HG03457 (cell line): Measurements from ENCODE around the gene SORCS2.

Experiments used
- ATAC-seq: cut with Tn5 transposase; IDR thresholded peaks from one replicate; pipeline ENCODE4 v1.9.1; 2021; ENCODE audit warnings: moderate number of reproducible peaks; ENCODE audit not compliant: unreplicated experiment

SORCS2 gene

GRCh38 chr4:7299908-7300710 is 107.8 kb downstream of the SORCS2 start:
- ATAC-seq, result no peak

GRCh38 chr4:7300711-7301095 is 108.4 kb downstream of the SORCS2 start:
- no peak for ATAC-seq

GRCh38 chr4:7301126-7301785 is 108.9 kb downstream of the SORCS2 start:
- ATAC-seq, result no peak

GRCh38 chr4:7301846-7302630 is 109.7 kb downstream of the SORCS2 start:
- ATAC-seq, result no peak

- ATAC-seq, result no peak
These were observed 110.6 kb downstream of the SORCS2 start for GRCh38 chr4:7302781-7303404.

- ATAC-seq, result no peak
These were observed 111.2 kb downstream of the SORCS2 start for GRCh38 chr4:7303561-7303960.

GRCh38 chr4:7304436-7304835 is 112.1 kb downstream of the SORCS2 start:
- no peak for ATAC-seq

GRCh38 chr4:7306021-7306965 is 114.0 kb downstream of the SORCS2 start:
- ATAC-seq, result no peak

- no peak for ATAC-seq
These were observed 114.6 kb downstream of the SORCS2 start for GRCh38 chr4:7306986-7307385.

- no peak for ATAC-seq
These were observed 115.2 kb downstream of the SORCS2 start for GRCh38 chr4:7307394-7308099.

- no peak for ATAC-seq
These were observed 116.8 kb downstream of the SORCS2 start for GRCh38 chr4:7309181-7309580.

- ATAC-seq, result no peak
These were observed 117.5 kb downstream of the SORCS2 start for GRCh38 chr4:7309636-7310390.

GRCh38 chr4:7310451-7310850 is 118.1 kb downstream of the SORCS2 start:
- no peak for ATAC-seq

- no peak for ATAC-seq
These were observed 118.9 kb downstream of the SORCS2 start for GRCh38 chr4:7311205-7311604.

- no peak for ATAC-seq
These were observed 120.4 kb downstream of the SORCS2 start for GRCh38 chr4:7312691-7313090.

- no peak for ATAC-seq
These were observed 121.0 kb downstream of the SORCS2 start for GRCh38 chr4:7313347-7313811.

- no peak for ATAC-seq
These were observed 121.7 kb downstream of the SORCS2 start for GRCh38 chr4:7313991-7314390.

- ATAC-seq, result no peak
These were observed 122.9 kb downstream of the SORCS2 start for GRCh38 chr4:7315286-7315685.

- no peak for ATAC-seq
These were observed 123.6 kb downstream of the SORCS2 start for GRCh38 chr4:7315935-7316334.
